PFSK-1 (cell line): ENCODE data around the gene ZSCAN26.

Source experiments
- FOXP2 ChIP-seq: optimal IDR thresholded peaks from 2 replicates; pipeline ENCODE3; 2011; ENCODE audit warnings: borderline replicate concordance, control low read depth, inconsistent platforms; ENCODE audit not compliant: insufficient read depth; ENCODE audit errors: extremely low read length, extremely low read depth
- POLR2AphosphoS5 ChIP-seq: IDR thresholded peaks from 2 replicates; pipeline ENCODE4 v1.6.1; 2012; ENCODE audit warnings: low read depth, mild to moderate bottlenecking, control low read depth, low read length, moderate library complexity
- SIN3A ChIP-seq: IDR thresholded peaks from 2 replicates; pipeline ENCODE4 v1.6.1; 2012; ENCODE audit warnings: mild to moderate bottlenecking, low read length, moderate library complexity, borderline replicate concordance; ENCODE audit not compliant: insufficient read depth
- TAF1 ChIP-seq: IDR thresholded peaks from 2 replicates; pipeline ENCODE4 v1.6.1; 2012; ENCODE audit warnings: low read length, control low read depth, borderline replicate concordance; ENCODE audit not compliant: insufficient read depth
- TF ChIP-seq, protein P1 (sequence below), 2 experiments: IDR thresholded peaks; 2 replicates each; pipeline versions ENCODE4 v1.6.1 to v1.8.0; 2011 to 2012; ENCODE audit warnings: low read depth in 2 of 2, low read length in 2 of 2, control low read depth in 1 of 2, inconsistent platforms in 1 of 2, mild to moderate bottlenecking in 1 of 2, moderate library complexity in 1 of 2; ENCODE audit not compliant: insufficient read depth in 1 of 2

Gene ZSCAN26

DNA sequence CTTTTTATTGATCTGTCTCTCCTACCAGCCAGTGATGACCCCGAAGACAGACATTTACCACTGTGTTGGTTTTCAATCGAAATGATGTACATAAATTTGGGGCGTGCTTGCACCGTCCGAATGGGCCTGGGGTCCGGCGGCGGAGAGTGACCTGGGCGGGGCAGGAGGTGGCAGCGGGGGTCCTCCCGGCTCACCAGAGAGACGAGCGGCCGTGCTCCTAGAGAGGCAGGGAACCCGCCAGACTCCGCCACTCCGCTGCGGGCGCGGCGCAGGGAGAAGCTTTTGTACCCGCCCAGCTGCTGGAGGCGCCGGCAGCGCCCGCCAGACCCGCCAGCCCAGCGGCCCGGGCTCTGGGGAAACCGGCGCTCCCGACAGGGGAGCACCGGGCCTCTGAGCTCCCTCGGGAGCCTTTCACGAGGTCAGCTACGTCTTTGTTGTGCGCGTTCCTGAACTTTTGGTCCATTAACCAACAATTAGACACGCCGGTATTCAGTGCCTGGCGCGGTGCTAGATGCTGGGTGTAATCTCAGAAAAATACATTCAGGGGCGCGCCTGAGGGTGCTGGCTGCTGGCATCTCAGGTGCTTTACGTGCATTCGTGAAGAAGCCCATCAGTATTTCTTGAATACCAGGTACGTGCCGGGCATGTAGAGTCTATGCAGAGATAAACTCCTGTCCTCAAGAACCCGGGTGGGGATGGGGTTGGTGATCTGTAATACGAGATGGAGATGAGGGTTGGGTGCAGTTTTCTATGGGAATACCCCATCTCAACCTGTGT, 14.5 kb downstream of the ZSCAN26 start, which contains the start of gene PGBD1:
Gene PGBD1 (plus strand): TSS at position 285 of the 777 bp plus-strand sequence. CDS start 2,242 bp downstream, outside the sequence.
- peak; percentile 65 for TF ChIP-seq FOXP2
- TF ChIP-seq, protein P1, sequence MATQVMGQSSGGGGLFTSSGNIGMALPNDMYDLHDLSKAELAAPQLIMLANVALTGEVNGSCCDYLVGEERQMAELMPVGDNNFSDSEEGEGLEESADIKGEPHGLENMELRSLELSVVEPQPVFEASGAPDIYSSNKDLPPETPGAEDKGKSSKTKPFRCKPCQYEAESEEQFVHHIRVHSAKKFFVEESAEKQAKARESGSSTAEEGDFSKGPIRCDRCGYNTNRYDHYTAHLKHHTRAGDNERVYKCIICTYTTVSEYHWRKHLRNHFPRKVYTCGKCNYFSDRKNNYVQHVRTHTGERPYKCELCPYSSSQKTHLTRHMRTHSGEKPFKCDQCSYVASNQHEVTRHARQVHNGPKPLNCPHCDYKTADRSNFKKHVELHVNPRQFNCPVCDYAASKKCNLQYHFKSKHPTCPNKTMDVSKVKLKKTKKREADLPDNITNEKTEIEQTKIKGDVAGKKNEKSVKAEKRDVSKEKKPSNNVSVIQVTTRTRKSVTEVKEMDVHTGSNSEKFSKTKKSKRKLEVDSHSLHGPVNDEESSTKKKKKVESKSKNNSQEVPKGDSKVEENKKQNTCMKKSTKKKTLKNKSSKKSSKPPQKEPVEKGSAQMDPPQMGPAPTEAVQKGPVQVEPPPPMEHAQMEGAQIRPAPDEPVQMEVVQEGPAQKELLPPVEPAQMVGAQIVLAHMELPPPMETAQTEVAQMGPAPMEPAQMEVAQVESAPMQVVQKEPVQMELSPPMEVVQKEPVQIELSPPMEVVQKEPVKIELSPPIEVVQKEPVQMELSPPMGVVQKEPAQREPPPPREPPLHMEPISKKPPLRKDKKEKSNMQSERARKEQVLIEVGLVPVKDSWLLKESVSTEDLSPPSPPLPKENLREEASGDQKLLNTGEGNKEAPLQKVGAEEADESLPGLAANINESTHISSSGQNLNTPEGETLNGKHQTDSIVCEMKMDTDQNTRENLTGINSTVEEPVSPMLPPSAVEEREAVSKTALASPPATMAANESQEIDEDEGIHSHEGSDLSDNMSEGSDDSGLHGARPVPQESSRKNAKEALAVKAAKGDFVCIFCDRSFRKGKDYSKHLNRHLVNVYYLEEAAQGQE (IDR thresholded peaks at IDR 0.05; ENCODE audit: insufficient read depth in 1 of 2, low read depth in 2 of 2, low read length in 2 of 2): no peak
- peak; percentile 82 for TF ChIP-seq TAF1
- peak; percentile 67; the same call in 1 of the 2 replicates for TF ChIP-seq SIN3A
- peak; percentile 82 for TF ChIP-seq POLR2AphosphoS5

DNA sequence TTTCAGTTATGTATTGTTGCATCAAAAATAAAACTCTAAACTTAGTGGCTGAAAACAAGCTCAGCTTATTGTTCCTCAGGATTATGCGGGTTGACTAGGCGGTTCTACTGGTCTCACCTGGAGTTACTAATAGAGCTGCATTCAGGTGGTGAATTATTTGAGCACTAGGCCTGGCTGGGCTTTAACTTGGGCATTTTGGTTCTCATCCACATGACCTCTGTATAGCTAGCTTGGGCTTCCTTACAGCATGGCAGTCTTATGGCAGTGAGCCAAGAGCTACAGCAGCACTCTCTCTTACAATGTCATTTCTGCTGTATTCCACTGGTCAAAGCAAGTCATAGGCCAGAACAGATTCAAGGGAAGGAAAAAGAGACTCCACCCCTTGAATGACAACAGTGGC, 16.0 kb downstream of the ZSCAN26 start:
- TF ChIP-seq, protein P1 (IDR thresholded peaks at IDR 0.05; ENCODE audit: insufficient read depth in 1 of 2, low read depth in 2 of 2, low read length in 2 of 2): no peak
- TF ChIP-seq TAF1 (no peak), SIN3A (no peak), FOXP2 (no peak), POLR2AphosphoS5 (no peak)

DNA sequence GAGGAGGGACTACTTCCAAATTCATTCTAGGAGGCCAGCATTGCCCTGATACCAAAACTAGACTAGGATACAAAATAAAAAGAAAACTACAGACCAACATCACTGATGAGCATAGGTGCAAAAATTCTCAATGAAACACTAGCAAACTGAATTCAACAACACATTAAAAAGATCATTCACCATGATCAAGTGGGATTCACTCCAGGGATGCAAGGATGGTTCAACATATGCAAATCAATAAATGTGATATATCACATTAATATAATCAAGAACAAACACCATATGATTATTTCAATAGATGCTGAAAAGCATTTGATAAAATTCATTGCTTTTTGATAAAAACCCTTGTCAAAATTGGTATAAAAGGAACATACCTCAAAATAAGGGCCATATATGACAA, 24.6 kb downstream of the ZSCAN26 start:
- TF ChIP-seq TAF1 (no peak), POLR2AphosphoS5 (no peak), FOXP2 (no peak), SIN3A (no peak)
- TF ChIP-seq, protein P1 (IDR thresholded peaks at IDR 0.05; ENCODE audit: insufficient read depth in 1 of 2, low read depth in 2 of 2, low read length in 2 of 2): no peak

DNA sequence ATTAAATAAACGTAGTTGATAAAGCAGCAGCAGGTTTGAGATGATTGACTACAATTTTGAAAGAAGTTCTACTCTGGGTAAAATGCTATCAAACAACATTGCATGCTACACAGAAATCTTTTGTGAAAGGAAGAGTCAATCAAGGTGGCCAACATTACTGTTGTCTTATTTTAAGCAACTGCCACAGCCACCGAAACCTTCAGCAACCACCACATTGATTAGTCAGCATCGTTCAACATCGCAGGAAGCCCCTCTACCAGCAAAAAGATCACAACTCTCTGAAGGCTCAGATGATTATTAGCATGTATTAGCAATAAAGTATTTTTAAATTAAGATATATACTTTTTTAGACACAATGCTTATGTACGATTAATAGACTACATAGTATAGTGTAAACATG, 28.4 kb downstream of the ZSCAN26 start:
- no peak for TF ChIP-seq POLR2AphosphoS5
- TF ChIP-seq, protein P1 (IDR thresholded peaks at IDR 0.05; ENCODE audit: insufficient read depth in 1 of 2, low read depth in 2 of 2, low read length in 2 of 2): no peak
- no peak for TF ChIP-seq SIN3A
- TF ChIP-seq TAF1: no peak
- no peak for TF ChIP-seq FOXP2
